Psoas muscle (tissue), 8 donors: Measurements from ENCODE around the gene POFUT2. TPM values are rescaled to one million over a fixed set of nuclear protein-coding genes. Genes with fewer than 3 reads are reported as not detected.

ENCODE experiments used
- ATAC-seq, 4 donors: fragments of 200-7000 bp; cut with Tn5 transposase; one replicate each; pipeline ENCODE4 v1.9.1; 2020; ENCODE audit warnings: moderate library complexity in 3 of 4, mild to moderate bottlenecking in 2 of 4
- DNase-seq, 2 donors: peaks; one replicate each; pipeline ENCODE4 v3.0.0-alpha.2; 2020
- H3K27ac ChIP-seq: fragments of 200-600 bp; one replicate; pipeline ENCODE4 v1.8.0; 2022
- H3K27me3 ChIP-seq, 3 donors: fragments of 200-600 bp in 1 of 3; one replicate each; pipeline versions ENCODE4 v1.6.1 to v1.8.0; 2013 to 2022; ENCODE audit warnings: low read length in 2 of 3, mild to moderate bottlenecking in 2 of 3, moderate library complexity in 1 of 3; ENCODE audit not compliant: insufficient read depth in 3 of 3
- H3K36me3 ChIP-seq, 2 donors: fragments of 200-600 bp in 1 of 2; one replicate each; pipeline versions ENCODE4 v1.6.1 to v1.8.0; 2013 to 2022; ENCODE audit warnings: low read depth in 1 of 2, mild to moderate bottlenecking in 1 of 2, moderate library complexity in 1 of 2; ENCODE audit not compliant: insufficient read depth in 1 of 2
- H3K4me1 ChIP-seq: fragments of 200-600 bp; one replicate; pipeline ENCODE4 v1.8.0; 2022
- H3K4me3 ChIP-seq: fragments of 200-600 bp; one replicate; pipeline ENCODE4 v1.8.0; 2022; ENCODE audit warnings: mild to moderate bottlenecking
- H3K9me3 ChIP-seq: fragments of 200-600 bp; one replicate; pipeline ENCODE4 v1.8.0; 2022
- CTCF ChIP-seq: fragments of 200-600 bp; IDR thresholded peaks from one replicate; pipeline ENCODE4 v1.8.0; 2022; ENCODE audit warnings: antibody characterized with exemption
- WGBS, 3 donors: extraction: QIAGEN DNeasy Blood & Tissue Kit; methylation state at CpG; one replicate each; pipeline versions ENCODE4 v1.1.6 to v1.1.7; 2013; 5-methylcytosine and 5-hydroxymethylcytosine counted together
- intact Hi-C, 2 donors: fragments of 100-400 bp; cut with DNase I; formaldehyde crosslinking; loops; one replicate each; pipeline versions ENCODE4 v1.11.0 to v1.14.2; 2022
- polyA plus RNA-seq, 3 donors: library from polyadenylated mRNA; stranded (reverse); fragments of 200-250 nt; gene quantifications; one replicate each; pipeline ENCODE4 v1.2.3, GENCODE V29; 2013
- total RNA-seq, 4 donors: library from RNA; stranded (reverse); fragmentation: NEBNext Ultra II Directional in 2 of 4; extraction: Animal tissue kit (Norgen Biotek cat#: 25700) in 2 of 4; gene quantifications; one replicate each; pipeline versions ENCODE4 v1.2.1 to v1.2.4, GENCODE V29; 2021 to 2023
- donor health status: healthy with polysubstance abuse.
- donor health status: DM: no; HTN: no; CAD: no; lungs with moderate emphysema.
- donor health status: Bipolar disorder and iron deficiency.
- donor health status: healthy.
- donor health status: DM: yes; HTN: yes; CAD: no.
- donor health status: DM: no; HTN: no; CAD: no.
- donor health status: DM: no; HTN: no; CAD: no.
- donor health status: DM: yes; HTN: yes; CAD: no.

The POFUT2 gene
- total and polyA plus RNA-seq, 7 donors = 5.6 to 13.9 (median 10.8) TPM

DNA sequence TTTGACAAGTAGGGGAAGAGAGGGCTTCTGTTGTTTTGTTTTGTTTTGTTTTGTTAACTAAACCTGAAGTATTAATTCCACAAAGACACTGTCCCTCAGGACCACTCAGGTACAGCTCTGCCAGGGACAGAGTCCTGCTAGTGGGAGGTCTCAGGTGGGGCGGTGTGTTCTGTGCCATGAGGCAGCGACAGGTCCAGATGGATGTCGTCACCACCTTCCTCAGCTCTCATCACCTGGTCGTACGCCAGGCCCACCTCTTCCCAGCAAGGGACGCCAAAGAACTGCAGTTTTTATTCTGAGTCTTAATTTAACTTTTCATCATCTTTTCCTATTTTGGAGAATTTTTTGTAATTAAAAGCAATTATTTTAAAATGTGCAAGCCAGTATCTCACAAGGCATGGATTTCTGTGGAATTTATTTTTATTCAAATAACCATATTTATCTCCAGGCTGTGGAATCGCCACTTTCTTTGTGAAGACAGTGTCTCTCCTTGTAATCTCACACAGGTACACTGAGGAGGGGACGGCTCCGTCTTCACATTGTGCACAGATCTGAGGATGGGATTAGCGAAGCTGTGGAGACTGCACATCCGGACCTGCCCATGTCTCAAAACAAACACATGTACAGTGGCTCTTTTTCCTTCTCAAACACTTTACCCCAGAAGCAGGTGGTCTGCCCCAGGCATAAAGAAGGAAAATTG, 62.5 kb downstream of the POFUT2 start:
- Histone ChIP-seq H3K4me3 (no peak overlapping the region), H3K9me3 (no peaks in the 10 kb centered on the region), H3K4me1 (no peaks in the 10 kb centered on the region), H3K36me3 (peaks cover 4 to 37% of the 10 kb centered on the region in 2 donors), H3K27me3 (no peaks in the 10 kb centered on the region), H3K27ac (no peak overlapping the region)
- ATAC-seq (no peak), DNase-seq (no peak)
- TF ChIP-seq CTCF = no peak
- WGBS, 3 donors = 91 to 93% (median 93%) methylated on average over 11 of the region's 11 CpGs
- intact Hi-C loops = no loop called here

DNA sequence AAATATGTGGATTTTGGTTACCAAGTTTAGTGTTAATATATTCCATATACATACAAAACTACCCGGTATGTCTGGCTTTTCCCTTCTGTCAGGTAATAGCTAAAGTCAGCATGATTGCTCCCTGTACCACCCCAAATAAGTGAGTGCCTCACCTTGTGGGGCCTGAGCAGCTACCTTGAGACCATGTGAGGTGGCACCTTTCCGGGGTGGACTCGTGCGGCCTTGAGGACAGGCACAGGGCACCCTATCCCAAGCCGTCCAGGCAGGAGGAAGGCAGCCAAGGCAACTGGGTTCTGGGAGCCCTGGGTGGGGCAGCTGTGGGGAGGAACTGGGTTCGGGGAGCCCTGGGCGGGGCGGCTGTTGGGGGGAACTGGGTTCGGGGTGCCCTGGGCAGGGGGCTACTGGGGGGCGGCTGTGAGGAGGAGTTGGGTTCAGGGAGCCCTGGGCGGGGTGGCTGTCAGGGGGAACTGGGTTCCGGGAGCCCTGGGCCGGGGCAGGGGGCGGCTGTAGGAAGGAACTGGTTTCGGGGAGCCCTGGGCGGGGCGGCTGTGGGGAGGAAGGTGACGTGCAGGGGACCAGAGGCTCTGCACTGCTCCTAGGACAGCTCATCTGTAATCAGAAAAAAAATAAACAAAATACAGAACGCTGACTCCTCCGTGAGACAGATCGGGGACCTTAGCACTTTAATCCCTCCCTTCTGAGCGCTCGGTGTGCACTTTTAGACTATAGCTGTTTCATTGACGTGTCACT, 63.3 kb downstream of the POFUT2 start:
- Histone ChIP-seq H3K4me3 (no peak overlapping the region), H3K4me1 (no peaks in the 10 kb centered on the region), H3K27me3 (no peaks in the 10 kb centered on the region), H3K27ac (no peak overlapping the region), H3K9me3 (no peaks in the 10 kb centered on the region), H3K36me3 (peaks cover 4 to 38% of the 10 kb centered on the region in 2 donors)
- intact Hi-C loops = no loop called here
- WGBS, 3 donors = 86 to 88% (median 86%) methylated on average over 23 to 24 of the region's 24 CpGs
- DNase-seq (no peak), ATAC-seq (peak in 2 of 4 donors; percentile 27 to 41)
- TF ChIP-seq CTCF = no peak

GRCh38 chr21:45223236-45224185, 64.2 kb downstream of the POFUT2 start:
- no peaks in the 10 kb centered on the region for H3K9me3 ChIP-seq
- no peak for DNase-seq
- 91 to 93% (median 92%) methylated on average over 34 to 36 of the region's 36 CpGs for WGBS, 3 donors

DNA sequence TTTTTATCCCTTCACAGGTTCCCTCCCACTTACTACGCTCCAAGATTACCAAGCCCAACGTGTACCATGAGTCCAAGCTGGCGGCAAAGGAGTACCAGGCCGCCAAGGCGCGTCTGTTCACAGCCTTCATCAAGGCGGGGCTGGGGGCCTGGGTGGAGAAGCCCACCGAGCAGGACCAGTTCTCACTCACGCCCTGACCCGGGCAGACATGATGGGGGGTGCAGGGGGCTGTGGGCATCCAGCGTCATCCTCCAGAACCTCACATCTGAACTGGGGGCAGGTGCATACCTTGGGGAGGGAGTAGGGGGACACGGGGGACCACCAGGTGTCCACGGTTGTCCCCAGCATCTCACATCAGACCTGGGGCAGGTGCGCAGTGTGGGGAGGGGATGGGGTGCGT, 65.7 kb downstream of the POFUT2 start:
- WGBS, 3 donors = 89 to 93% (median 91%) methylated on average over 15 of the region's 15 CpGs
- peaks cover 4 to 38% of the 10 kb centered on the region in 2 donors for H3K36me3 ChIP-seq
- peaks cover 9% of the 10 kb centered on the region for H3K9me3 ChIP-seq
- H3K4me3 ChIP-seq = no peak overlapping the region
- H3K27me3 ChIP-seq = no peaks in the 10 kb centered on the region
- DNase-seq = no peak
- TF ChIP-seq CTCF = no peak
- intact Hi-C loops = no loop called here
- no peak for ATAC-seq
- H3K4me1 ChIP-seq = no peaks in the 10 kb centered on the region
- H3K27ac ChIP-seq = no peak overlapping the region

More at GRCh38 chr21:45223236-45224185, 64.2 kb downstream of the POFUT2 start:
- Histone ChIP-seq H3K4me3 (no peak overlapping the region), H3K27ac (no peak overlapping the region), H3K4me1 (no peaks in the 10 kb centered on the region), H3K27me3 (no peaks in the 10 kb centered on the region), H3K36me3 (peaks cover 4 to 38% of the 10 kb centered on the region in 2 donors)
- no peak for ATAC-seq
- intact Hi-C loops = no loop called here
- no peak for TF ChIP-seq CTCF
